Stomach (tissue), 9 donors: ENCODE data around the gene CARMIL1. TPM values are rescaled to one million over a fixed set of nuclear protein-coding genes. Genes with fewer than 3 reads are reported as not detected.

Experiments
- DNase-seq, 2 donors: peaks; one replicate each; pipeline versions ENCODE4 v3.0.0 to v3.0.0-alpha.2; 2013 to 2019
- H3K27ac ChIP-seq, 5 donors: fragments of 200-600 bp in 4 of 5; sonication (generic) in 4 of 5; one replicate each; pipeline ENCODE4 v1.5.1; 2013 to 2019; ENCODE audit warnings: mild to moderate bottlenecking in 1 of 5, moderate library complexity in 1 of 5
- H3K27me3 ChIP-seq, 3 donors: fragments of 200-600 bp; sonication (generic); one replicate each; pipeline ENCODE4 v1.5.1; 2017 to 2019; ENCODE audit warnings: mixed run types in 1 of 3
- H3K36me3 ChIP-seq, 4 donors: fragments of 200-600 bp; sonication (generic); 1 replicate in 3 of 4; 2 replicates in 1 of 4; pipeline ENCODE4 v1.5.1; 2016 to 2019
- H3K4me1 ChIP-seq, 4 donors: fragments of 200-600 bp; sonication (generic); one replicate each; pipeline ENCODE4 v1.5.1; 2016 to 2019
- H3K4me3 ChIP-seq, 4 donors: fragments of 200-600 bp; sonication (generic) in 3 of 4; one replicate each; pipeline ENCODE4 v1.5.1; 2016 to 2019; ENCODE audit warnings: mild to moderate bottlenecking in 1 of 4
- H3K9me3 ChIP-seq, 4 donors: fragments of 200-600 bp; sonication (generic); one replicate each; pipeline ENCODE4 v1.5.1; 2016 to 2019
- EP300 ChIP-seq: sonication (generic); formaldehyde crosslinking; IDR thresholded peaks from one replicate; pipeline ENCODE4 v1.6.1; 2017; ENCODE audit warnings: antibody characterized with exemption
- POLR2A ChIP-seq, 4 donors: fragments of 450-650 bp; IDR thresholded peaks; one replicate each; pipeline ENCODE4 v1.6.1; 2016; ENCODE audit warnings: antibody characterized with exemption in 4 of 4, control low read depth in 2 of 4, mild to moderate bottlenecking in 1 of 4, moderate library complexity in 1 of 4
- POLR2AphosphoS5 ChIP-seq, 3 donors: sonication (generic); formaldehyde crosslinking; IDR thresholded peaks; one replicate each; pipeline ENCODE4 v1.6.1; 2016; ENCODE audit warnings: antibody characterized with exemption in 3 of 3
- WGBS, 5 donors: extraction: QIAGEN DNeasy Blood & Tissue Kit in 3 of 5; methylation state at CpG; one replicate each; pipeline versions ENCODE4 v1.1.5 to v1.1.7; 2013 to 2018; 5-methylcytosine and 5-hydroxymethylcytosine counted together
- intact Hi-C: fragments of 100-400 bp; cut with DNase I; formaldehyde crosslinking; loops from one replicate; pipeline ENCODE4 v1.15.1; 2023; ENCODE audit warnings: low total_unique reads
- polyA plus RNA-seq, 3 donors: library from polyadenylated mRNA; stranded (reverse); fragments of 200-250 nt; gene quantifications; one replicate each; pipeline ENCODE4 v1.2.3, GENCODE V29; 2013
- total RNA-seq, 5 donors: library from RNA; depleted of rRNA; stranded (reverse); fragments of >200 nt; gene quantifications; one replicate each; pipeline versions ENCODE4 v1.1.0 to v1.2.3, GENCODE V29; 2014 to 2016
- TF ChIP-seq, protein P1 (sequence below), 7 experiments: fragments of 450-650 bp in 4 of 7; fragments of 200-600 bp in 3 of 7; sonication (generic) in 3 of 7; IDR thresholded peaks; one replicate each; pipeline ENCODE4 v1.5.1; 2016 to 2019; ENCODE audit warnings: antibody characterized with exemption in 7 of 7, control low read depth in 2 of 7, mild to moderate bottlenecking in 1 of 7
- donor health status: healthy with polysubstance abuse.
- donor health status: Bipolar disorder and iron deficiency.
- donor health status: healthy.

CARMIL1 gene
- total and polyA plus RNA-seq, 8 donors = 10.5 to 42.7 (median 14.9) TPM

DNA sequence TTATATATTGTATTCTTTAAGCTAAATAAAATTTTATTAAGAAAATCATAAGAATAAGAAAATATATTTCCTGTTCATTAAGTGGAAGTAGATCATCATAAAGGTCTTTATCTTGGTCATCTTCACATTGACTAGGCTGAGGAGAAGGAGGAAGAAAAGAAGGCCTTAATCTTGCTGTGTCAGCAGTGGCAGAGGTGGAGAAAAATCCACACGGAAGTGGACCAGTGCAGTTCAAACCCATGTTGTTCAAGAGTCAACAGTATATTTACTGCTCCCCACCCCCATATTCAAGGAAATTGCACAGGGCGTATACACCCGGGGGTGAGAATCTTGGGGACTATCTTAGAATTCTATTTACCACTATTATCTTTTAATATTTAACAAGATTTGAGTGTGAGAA is 194.3 kb downstream of the CARMIL1 start:
- H3K4me3 ChIP-seq = no peak overlapping the region
- DNase-seq = peak in 1 of 2 donors; percentile 34
- H3K4me1 ChIP-seq = no peaks in the 10 kb centered on the region
- WGBS, 5 donors = 40 to 81% (median 64%) methylated on average over 3 of the region's 3 CpGs
- TF ChIP-seq POLR2A (IDR thresholded peaks at IDR 0.05) (no peak), POLR2AphosphoS5 (IDR thresholded peaks at IDR 0.05) (peak in 1 of 3 donors; percentile 33)
- TF ChIP-seq, protein P1, sequence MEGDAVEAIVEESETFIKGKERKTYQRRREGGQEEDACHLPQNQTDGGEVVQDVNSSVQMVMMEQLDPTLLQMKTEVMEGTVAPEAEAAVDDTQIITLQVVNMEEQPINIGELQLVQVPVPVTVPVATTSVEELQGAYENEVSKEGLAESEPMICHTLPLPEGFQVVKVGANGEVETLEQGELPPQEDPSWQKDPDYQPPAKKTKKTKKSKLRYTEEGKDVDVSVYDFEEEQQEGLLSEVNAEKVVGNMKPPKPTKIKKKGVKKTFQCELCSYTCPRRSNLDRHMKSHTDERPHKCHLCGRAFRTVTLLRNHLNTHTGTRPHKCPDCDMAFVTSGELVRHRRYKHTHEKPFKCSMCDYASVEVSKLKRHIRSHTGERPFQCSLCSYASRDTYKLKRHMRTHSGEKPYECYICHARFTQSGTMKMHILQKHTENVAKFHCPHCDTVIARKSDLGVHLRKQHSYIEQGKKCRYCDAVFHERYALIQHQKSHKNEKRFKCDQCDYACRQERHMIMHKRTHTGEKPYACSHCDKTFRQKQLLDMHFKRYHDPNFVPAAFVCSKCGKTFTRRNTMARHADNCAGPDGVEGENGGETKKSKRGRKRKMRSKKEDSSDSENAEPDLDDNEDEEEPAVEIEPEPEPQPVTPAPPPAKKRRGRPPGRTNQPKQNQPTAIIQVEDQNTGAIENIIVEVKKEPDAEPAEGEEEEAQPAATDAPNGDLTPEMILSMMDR (IDR thresholded peaks at IDR 0.05) = no peak
- H3K27ac ChIP-seq = no peak overlapping the region
- intact Hi-C loops = no loop called here
- H3K27me3 ChIP-seq = no peaks in the 10 kb centered on the region
- H3K9me3 ChIP-seq = no peaks in the 10 kb centered on the region
- peaks cover 0 to 19% (median 5%) of the 10 kb centered on the region in 4 donors for H3K36me3 ChIP-seq

DNA sequence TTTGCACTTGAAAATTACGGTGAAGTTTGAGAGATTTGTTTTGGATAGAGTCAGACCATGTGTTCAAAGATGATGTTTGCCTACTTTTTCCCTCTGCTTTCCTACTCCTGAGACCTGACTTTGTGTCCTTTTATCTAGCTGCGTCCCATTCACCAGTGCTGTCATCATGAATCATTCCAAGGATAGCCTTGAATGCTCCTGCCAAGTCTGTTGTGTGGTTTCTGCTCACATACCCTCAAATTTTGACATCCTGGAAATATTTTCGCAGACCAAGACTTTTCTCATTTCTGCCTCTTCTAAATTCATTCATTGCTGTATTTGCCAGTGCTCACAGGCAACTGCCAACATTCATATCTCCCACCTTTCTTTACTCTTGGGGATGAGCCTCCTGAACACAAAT is 197.0 kb downstream of the CARMIL1 start:
- intact Hi-C loops = no loop called here
- H3K27me3 ChIP-seq = no peaks in the 10 kb centered on the region
- H3K36me3 ChIP-seq = peaks cover 0 to 10% (median 5%) of the 10 kb centered on the region in 4 donors
- DNase-seq = no peak
- no peak for TF ChIP-seq EP300
- TF ChIP-seq, protein P1 (IDR thresholded peaks at IDR 0.05) = no peak
- no peak for TF ChIP-seq POLR2A (IDR thresholded peaks at IDR 0.05)
- TF ChIP-seq POLR2AphosphoS5 (IDR thresholded peaks at IDR 0.05) = no peak
- H3K9me3 ChIP-seq = no peaks in the 10 kb centered on the region
- no peak overlapping the region for H3K4me3 ChIP-seq
- no peak overlapping the region for H3K27ac ChIP-seq
- 86 to 94% (median 88%) methylated on average over 3 of the region's 3 CpGs for WGBS, 5 donors
- H3K4me1 ChIP-seq = no peaks in the 10 kb centered on the region

DNA sequence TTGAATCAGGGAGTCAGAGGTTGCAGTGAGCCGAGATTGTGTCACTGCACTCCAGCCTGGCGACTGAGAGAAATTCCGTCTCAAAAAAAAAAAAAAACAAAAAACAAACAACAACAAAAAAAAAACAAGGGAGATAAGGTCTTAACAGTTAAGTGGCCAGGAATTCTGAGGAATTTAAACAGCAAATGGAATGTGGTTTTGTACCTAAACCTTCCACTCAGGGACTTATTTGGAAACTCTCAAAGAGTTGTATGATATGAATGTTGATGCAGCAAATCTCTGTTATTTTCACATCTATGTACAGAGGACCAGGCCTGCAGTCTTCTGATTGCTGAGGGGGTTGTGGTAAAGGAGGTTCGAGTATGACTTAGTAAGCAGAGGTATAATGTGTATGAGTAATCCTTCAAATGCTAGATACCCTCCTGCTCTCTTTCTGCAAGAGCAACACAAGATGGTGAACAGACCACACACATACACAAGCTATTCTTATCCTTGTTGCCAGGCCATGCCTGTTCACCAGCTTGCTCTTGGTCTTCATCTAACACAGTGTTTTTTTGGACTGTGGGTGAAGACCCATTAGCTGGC is 197.9 kb downstream of the CARMIL1 start:
- no peak for DNase-seq
- H3K4me3 ChIP-seq = no peak overlapping the region
- H3K4me1 ChIP-seq = no peaks in the 10 kb centered on the region
- peaks cover 0 to 9% (median 3%) of the 10 kb centered on the region in 4 donors for H3K36me3 ChIP-seq
- WGBS, 5 donors = 60 to 78% (median 69%) methylated on average over 4 of the region's 4 CpGs
- no peaks in the 10 kb centered on the region for H3K27me3 ChIP-seq
- no peaks in the 10 kb centered on the region for H3K9me3 ChIP-seq
- intact Hi-C loops = no loop called here
- no peak overlapping the region for H3K27ac ChIP-seq
- TF ChIP-seq, protein P1 (IDR thresholded peaks at IDR 0.05) = no peak
- no peak for TF ChIP-seq POLR2A (IDR thresholded peaks at IDR 0.05)
- no peak for TF ChIP-seq POLR2AphosphoS5 (IDR thresholded peaks at IDR 0.05)
- TF ChIP-seq EP300 = no peak

- WGBS, 5 donors = 30 to 50% (median 35%) methylated on average over 1 of the region's 1 CpG
- TF ChIP-seq, protein P1 (IDR thresholded peaks at IDR 0.05) = no peak
- TF ChIP-seq POLR2AphosphoS5 (IDR thresholded peaks at IDR 0.05) (no peak), POLR2A (IDR thresholded peaks at IDR 0.05) (no peak), EP300 (no peak)
Measured at GRCh38 chr6:25478973-25479372, 199.8 kb downstream of the CARMIL1 start.

More at GRCh38 chr6:25478973-25479372, 199.8 kb downstream of the CARMIL1 start:
- Histone ChIP-seq H3K27ac (no peak overlapping the region), H3K4me3 (no peak overlapping the region), H3K27me3 (no peaks in the 10 kb centered on the region), H3K4me1 (no peaks in the 10 kb centered on the region), H3K36me3 (peaks cover 0 to 15% (median 8%) of the 10 kb centered on the region in 4 donors), H3K9me3 (no peaks in the 10 kb centered on the region)
- intact Hi-C loops = no loop called here
- DNase-seq = no peak
